Measurements from ENCODE around the gene HMCN2. TPM values are rescaled to one million over a fixed set of nuclear protein-coding genes. Genes with fewer than 3 reads are reported as not detected.

HMCN2 gene
- total RNA-seq, 1 donor from 2014 or later = 7.8 TPM

DNA sequence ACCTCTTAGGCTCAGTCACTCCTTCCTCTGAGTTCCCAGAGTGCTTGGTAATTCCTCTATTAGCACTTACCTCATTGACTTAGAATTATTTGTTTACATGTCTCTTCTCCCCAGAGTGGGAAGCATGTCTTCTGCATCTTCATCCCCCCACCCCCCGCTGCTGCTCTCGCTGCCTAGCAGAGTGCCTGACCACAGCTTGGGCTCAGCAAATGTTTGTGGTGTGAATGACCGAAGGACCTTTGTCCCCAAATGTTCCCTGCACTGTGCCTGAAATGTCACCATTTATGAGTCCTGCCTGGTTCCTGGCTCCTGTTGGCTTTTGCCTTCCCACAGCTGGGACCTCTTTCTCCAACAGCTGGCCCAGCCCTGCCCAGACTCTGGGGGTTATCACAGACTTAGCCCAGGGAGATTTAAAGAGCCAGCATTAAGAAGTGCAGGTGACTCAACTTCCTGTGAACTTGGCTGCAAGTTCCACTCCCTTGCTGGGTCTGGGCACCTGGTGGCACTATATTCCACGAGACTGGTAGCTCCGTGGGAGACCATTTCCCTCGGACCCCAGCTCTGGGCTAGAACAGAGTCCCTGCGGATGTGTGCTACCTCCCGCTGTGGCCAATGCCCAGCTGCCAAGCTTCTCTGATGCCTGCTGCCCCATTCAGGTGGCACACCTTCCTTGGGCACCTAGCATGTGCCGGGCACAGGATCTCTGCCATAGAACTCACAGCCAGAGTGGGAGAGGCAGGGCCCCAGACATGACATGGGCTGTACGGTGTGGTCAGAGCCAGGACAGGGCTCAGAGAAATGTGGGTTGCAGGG lies 1.8 kb upstream of the HMCN2 start:
- Histone ChIP-seq H3K36me3 (no peaks in the 10 kb centered on the region), H3K4me3 (no peak overlapping the region), H3K4me1 (peaks cover 7% of the 10 kb centered on the region), H3K27ac (no peak overlapping the region), H3K9me3 (no peaks in the 10 kb centered on the region), H3K27me3 (peaks cover 32% of the 10 kb centered on the region)
- intact Hi-C loops (cut with DNase I) = no loop called here
- ATAC-seq = no peak
- TF ChIP-seq, protein P1, sequence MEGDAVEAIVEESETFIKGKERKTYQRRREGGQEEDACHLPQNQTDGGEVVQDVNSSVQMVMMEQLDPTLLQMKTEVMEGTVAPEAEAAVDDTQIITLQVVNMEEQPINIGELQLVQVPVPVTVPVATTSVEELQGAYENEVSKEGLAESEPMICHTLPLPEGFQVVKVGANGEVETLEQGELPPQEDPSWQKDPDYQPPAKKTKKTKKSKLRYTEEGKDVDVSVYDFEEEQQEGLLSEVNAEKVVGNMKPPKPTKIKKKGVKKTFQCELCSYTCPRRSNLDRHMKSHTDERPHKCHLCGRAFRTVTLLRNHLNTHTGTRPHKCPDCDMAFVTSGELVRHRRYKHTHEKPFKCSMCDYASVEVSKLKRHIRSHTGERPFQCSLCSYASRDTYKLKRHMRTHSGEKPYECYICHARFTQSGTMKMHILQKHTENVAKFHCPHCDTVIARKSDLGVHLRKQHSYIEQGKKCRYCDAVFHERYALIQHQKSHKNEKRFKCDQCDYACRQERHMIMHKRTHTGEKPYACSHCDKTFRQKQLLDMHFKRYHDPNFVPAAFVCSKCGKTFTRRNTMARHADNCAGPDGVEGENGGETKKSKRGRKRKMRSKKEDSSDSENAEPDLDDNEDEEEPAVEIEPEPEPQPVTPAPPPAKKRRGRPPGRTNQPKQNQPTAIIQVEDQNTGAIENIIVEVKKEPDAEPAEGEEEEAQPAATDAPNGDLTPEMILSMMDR (IDR thresholded peaks at IDR 0.05) = no peak
- DNase-seq = no peak

DNA sequence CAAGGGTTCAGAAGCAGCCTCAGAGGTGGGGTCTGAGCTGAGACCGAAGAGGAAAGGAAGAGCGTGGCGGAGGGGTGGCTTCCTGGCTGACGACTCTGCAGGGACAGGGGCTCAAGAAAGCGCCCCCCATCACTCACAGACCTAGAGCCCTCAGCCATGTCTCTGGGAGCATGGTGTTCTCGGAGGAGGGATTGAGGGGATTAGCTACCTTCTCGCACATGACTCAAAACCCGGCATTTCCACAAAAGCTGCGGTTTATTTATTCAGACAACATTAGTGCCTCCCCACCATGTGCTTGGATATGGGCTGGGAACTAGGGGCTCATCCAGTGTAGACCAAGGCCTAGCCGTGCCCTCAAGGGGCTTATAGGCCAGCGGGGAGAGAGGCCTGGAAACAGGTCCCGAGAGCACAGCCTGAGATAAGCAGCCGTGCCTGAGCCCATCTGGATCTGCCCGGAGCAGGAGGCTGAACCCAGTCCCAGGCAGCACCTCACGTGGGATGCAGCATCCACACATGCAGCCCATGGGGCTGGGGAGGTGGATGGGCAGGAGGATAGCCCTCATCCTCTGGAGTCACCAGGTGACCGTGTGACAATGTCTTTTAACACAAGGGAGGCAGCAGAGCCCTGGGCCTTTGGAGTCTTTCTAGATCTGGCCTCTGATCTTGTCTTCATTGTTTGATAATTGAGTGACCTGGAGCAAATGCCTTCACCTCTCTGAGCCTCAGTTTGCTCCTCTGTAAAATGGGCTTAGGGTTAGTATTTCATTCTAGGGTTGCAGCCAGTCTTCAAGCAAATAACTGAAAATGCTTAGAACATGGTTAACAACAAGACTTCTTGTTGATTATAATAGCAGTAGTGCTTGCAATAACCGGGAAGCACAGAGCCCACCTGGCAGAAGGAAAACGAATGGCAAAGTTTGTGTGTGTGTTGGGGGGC lies 878 bp upstream of the HMCN2 start:
- H3K9me3 ChIP-seq = no peaks in the 10 kb centered on the region
- DNase-seq = no peak
- TF ChIP-seq, protein P1 (IDR thresholded peaks at IDR 0.05) = no peak
- intact Hi-C loops (cut with DNase I) = no loop called here
- H3K27me3 ChIP-seq = peaks cover 26% of the 10 kb centered on the region
- no peak overlapping the region for H3K27ac ChIP-seq
- ATAC-seq = no peak
- H3K36me3 ChIP-seq = no peaks in the 10 kb centered on the region
- H3K4me3 ChIP-seq = no peak overlapping the region
- H3K4me1 ChIP-seq = peaks cover 7% of the 10 kb centered on the region

DNA sequence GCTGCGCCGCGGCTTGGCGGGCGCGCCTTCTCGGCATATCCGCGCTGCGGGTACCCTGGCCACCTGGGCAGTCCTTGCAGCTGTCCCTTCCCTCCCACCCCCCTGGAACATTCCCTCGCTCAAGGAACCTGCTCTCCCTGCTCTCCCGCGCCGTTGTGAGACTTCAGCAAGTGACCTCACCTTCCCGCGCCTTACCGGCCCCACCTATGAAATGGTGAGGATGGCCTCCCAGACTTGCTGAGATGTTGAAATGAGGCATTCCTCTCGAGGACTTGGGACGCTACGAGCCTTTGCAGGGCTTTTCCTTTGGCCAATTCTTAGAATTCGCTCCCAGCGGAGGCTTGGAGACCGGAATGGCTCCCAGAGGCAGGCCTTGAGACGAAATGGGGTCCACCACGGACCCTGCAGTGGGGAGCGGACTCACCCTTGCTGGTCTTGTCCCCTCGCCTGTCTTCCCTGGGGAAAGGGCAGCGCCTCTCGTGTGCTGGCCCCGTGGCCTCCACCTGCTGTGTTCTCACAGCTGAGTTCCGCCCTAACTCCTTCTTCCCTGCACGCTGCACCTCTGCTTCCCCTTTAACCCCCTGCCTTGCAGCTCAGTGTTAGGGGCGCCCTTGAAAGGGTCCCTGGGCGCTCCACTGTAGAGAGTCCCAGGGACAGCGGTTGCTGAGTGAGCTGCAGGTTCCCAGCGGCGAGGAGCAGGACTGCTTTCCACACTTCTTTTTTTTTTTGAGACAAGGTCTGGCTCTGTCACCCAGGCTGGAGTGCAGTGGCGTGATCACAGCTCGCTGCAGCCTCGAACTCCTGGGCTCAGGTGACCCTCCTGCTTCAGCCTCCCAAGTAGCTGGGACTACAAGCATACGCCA lies 907 bp downstream of the HMCN2 start:
- no peaks in the 10 kb centered on the region for H3K36me3 ChIP-seq
- H3K4me3 ChIP-seq = peak overlapping the region; percentile 32
- peaks cover 7% of the 10 kb centered on the region for H3K4me1 ChIP-seq
- no peak for DNase-seq
- peaks cover 26% of the 10 kb centered on the region for H3K27me3 ChIP-seq
- intact Hi-C loops (cut with DNase I) = no loop called here
- ATAC-seq = no peak
- no peaks in the 10 kb centered on the region for H3K9me3 ChIP-seq
- H3K27ac ChIP-seq = no peak overlapping the region
- TF ChIP-seq, protein P1 (IDR thresholded peaks at IDR 0.05) = no peak

DNA sequence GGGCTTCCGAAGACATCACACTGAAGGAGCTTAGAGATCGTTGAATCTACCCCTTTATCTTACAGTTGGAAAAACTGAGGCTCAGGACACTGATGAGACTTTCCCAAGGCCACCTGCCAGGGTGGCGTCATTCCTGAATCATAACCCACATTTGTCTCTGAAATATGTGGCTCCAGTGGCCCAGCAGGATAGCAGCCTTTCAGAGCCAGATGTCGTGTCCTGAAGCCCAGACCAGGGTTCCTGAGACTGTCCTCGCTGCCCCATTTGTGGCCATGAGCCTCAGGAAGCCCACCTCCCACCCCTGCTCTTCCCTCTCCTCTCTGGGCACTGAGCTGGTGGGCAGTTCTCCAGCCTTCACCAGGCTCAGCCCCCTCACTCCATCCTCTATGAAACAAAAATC lies 2.4 kb downstream of the HMCN2 start:
- DNase-seq (no peak), ATAC-seq (no peak)
- Histone ChIP-seq H3K4me1 (peaks cover 7% of the 10 kb centered on the region), H3K27me3 (peaks cover 25% of the 10 kb centered on the region), H3K9me3 (no peaks in the 10 kb centered on the region), H3K27ac (no peak overlapping the region), H3K4me3 (no peak overlapping the region), H3K36me3 (no peaks in the 10 kb centered on the region)
- TF ChIP-seq, protein P1 (IDR thresholded peaks at IDR 0.05) = no peak
- intact Hi-C loops (cut with DNase I) = no loop called here

DNA sequence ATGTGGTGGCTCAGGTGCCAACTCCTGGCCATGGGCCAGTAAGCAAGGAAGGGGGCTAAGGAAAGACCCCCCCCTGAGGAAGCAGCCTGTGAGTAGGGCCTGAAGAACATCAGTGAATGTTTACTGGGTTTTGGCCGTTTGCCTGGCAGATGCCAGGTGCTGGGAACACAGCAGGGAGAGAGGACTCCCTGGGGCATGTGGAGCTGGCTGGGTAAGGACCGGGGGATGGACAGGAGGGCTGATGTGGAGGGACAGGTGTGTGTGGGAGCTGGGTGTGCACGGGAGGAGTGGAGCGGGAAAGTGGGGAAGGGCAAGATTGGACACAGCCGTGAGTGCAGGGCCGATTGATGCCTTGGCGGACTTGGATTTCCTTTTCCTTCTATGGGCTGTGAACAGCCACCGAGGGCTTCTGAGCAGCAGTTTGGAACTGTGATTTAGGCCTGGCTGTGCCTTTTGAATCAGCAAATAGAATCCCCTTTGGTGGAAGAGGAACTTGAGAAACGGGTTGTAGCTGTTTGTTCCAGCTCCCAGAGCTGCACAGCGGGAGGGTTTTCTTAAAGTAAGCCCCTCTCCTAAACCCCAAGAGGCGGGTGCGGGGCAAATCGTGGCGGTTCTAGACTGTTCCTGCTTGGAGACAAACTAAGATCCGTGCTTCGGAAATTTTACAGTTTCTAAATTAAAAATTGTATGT lies 3.1 kb downstream of the HMCN2 start:
- ATAC-seq = peak; percentile 32

More for the DNA sequence above, 3.1 kb downstream of the HMCN2 start:
- Histone ChIP-seq H3K4me1 (peaks cover 7% of the 10 kb centered on the region), H3K27me3 (peaks cover 18% of the 10 kb centered on the region), H3K9me3 (no peaks in the 10 kb centered on the region), H3K4me3 (no peak overlapping the region), H3K36me3 (no peaks in the 10 kb centered on the region), H3K27ac (peak overlapping the region; percentile 24)
- intact Hi-C loops (cut with DNase I) = no loop called here
- TF ChIP-seq, protein P1 (IDR thresholded peaks at IDR 0.05) = no peak
- no peak for DNase-seq
